Cardiac muscle cell (in vitro differentiated cells and primary cell): ENCODE results near the gene ZFYVE1. TPM values are rescaled to one million over a fixed set of nuclear protein-coding genes. Genes with fewer than 3 reads are reported as not detected.
"Not testable (repeated sequence)": the region's sequence is repeated elsewhere in the genome, so short reads cannot be mapped to it uniquely, and the experiment has no call there.

Source experiments
- DNase-seq, 2 donors: peaks; one replicate each; pipeline versions ENCODE4 v3.0.0 to v3.0.0-alpha.2; 2010 to 2017; ENCODE audit warnings: low read depth in 1 of 2, low spot score in 1 of 2
- H3K27ac ChIP-seq: fragments of 200-600 bp; sonication (generic); 2 replicates; pipeline ENCODE4 v1.5.1; 2016
- H3K27me3 ChIP-seq: fragments of 200-600 bp; sonication (generic); 2 replicates; pipeline ENCODE4 v1.6.0; 2016; ENCODE audit warnings: control low read depth
- H3K36me3 ChIP-seq: fragments of 200-600 bp; sonication (generic); 2 replicates; pipeline ENCODE4 v1.5.1; 2016; ENCODE audit warnings: control low read depth
- H3K4me1 ChIP-seq: fragments of 200-600 bp; sonication (generic); 2 replicates; pipeline ENCODE4 v1.8.1; 2017; ENCODE audit warnings: low read depth, mild to moderate bottlenecking, mixed run types
- H3K4me3 ChIP-seq: fragments of 200-600 bp; sonication (generic); 2 replicates; pipeline ENCODE4 v1.5.1; 2016; ENCODE audit warnings: mild to moderate bottlenecking
- H3K9me3 ChIP-seq: fragments of 200-600 bp; sonication (generic); 2 replicates; pipeline ENCODE4 v1.5.1; 2017; ENCODE audit warnings: low read depth, mild to moderate bottlenecking, control low read depth
- polyA plus RNA-seq: library from polyadenylated mRNA; unstranded; fragments of >200 nt; fragmentation: Nextera tagmentation; extraction: Ambion mirVana; gene quantifications from 2 replicates; pipeline ENCODE4 v1.2.1, GENCODE V29; 2016
- total RNA-seq: library from RNA; depleted of rRNA; stranded (reverse); fragments of >200 nt; gene quantifications from 2 replicates; pipeline ENCODE4 v1.2.3, GENCODE V29; 2016
- TF ChIP-seq, protein P1 (sequence below): IDR thresholded peaks from 2 replicates; pipeline ENCODE4 v1.5.1; 2012; ENCODE audit warnings: low read depth, mild to moderate bottlenecking, low read length

ZFYVE1 gene
- total and polyA plus RNA-seq, 2 experiments from 2014 or later: 16.6 to 18.5 TPM

DNA sequence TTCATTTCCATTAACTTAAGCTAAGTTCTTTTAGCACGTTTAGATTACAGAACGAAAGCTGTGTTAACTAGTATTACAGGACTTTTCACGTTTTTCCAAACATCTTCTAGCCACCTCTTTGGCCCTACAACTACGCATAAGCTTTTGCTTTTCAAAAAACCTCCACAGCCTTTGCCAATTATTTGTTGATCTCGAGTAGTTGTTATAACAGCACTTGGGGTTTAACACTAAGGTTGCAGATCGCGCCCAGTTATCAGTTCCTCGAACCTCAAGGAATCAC, 31.0 kb upstream of the ZFYVE1 start:
- H3K36me3 ChIP-seq: no peaks in the 10 kb centered on the region
- H3K4me3 ChIP-seq: peak overlapping the region; percentile 81
- H3K9me3 ChIP-seq: no peaks in the 10 kb centered on the region
- H3K27ac ChIP-seq: peak overlapping the region; percentile 98
- peaks cover 5% of the 10 kb centered on the region for H3K4me1 ChIP-seq
- TF ChIP-seq, protein P1, sequence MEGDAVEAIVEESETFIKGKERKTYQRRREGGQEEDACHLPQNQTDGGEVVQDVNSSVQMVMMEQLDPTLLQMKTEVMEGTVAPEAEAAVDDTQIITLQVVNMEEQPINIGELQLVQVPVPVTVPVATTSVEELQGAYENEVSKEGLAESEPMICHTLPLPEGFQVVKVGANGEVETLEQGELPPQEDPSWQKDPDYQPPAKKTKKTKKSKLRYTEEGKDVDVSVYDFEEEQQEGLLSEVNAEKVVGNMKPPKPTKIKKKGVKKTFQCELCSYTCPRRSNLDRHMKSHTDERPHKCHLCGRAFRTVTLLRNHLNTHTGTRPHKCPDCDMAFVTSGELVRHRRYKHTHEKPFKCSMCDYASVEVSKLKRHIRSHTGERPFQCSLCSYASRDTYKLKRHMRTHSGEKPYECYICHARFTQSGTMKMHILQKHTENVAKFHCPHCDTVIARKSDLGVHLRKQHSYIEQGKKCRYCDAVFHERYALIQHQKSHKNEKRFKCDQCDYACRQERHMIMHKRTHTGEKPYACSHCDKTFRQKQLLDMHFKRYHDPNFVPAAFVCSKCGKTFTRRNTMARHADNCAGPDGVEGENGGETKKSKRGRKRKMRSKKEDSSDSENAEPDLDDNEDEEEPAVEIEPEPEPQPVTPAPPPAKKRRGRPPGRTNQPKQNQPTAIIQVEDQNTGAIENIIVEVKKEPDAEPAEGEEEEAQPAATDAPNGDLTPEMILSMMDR: no peak
- DNase-seq: no peak
- no peaks in the 10 kb centered on the region for H3K27me3 ChIP-seq

DNA sequence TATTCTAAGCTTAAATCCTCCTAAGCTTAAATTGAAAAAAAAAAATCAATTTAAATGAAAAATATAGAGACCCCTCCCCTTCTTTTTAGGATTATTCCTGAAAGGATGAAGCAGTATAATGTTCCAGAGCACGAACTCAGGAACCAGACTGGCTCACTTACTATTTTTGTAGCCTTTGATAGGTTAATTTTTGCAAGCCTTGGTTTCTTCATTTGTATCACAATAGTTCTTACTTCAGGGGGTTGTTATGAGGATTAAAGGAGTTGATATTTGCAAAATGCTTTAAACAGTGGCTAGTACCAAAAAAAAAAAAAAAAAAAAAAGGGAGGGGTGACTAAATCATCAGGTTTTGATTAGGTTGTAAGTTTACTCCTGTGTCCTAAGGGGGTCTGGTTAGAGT, 28.3 kb upstream of the ZFYVE1 start:
- Histone ChIP-seq H3K36me3 (no peaks in the 10 kb centered on the region), H3K27me3 (no peaks in the 10 kb centered on the region), H3K4me3 (no peak overlapping the region), H3K4me1 (peaks cover 5% of the 10 kb centered on the region), H3K9me3 (no peaks in the 10 kb centered on the region), H3K27ac (no peak overlapping the region)
- no peak for DNase-seq
- TF ChIP-seq, protein P1: no peak

DNA sequence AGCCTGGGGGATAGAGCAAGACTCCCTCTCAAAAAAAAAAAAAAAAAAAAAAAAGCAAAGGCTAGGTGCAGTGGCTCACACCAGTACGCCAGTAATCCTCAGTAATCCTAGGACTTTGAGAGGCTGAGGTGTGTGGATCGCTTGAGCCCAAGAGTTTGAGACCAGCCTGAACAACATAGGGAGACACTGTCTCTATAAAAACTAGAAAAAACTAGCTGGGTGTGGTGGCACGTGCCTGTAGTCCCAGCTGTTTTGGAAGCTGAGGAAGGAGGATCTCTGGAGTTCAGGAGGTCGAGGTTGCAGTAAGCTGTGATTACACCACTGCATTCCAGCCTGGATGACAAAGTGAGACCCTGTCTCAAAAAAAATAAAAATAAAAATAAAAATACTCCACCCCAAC, 22.5 kb upstream of the ZFYVE1 start:
- H3K27ac ChIP-seq: no peak overlapping the region
- no peaks in the 10 kb centered on the region for H3K9me3 ChIP-seq
- H3K4me1 ChIP-seq: no peaks in the 10 kb centered on the region
- no peaks in the 10 kb centered on the region for H3K27me3 ChIP-seq
- no peaks in the 10 kb centered on the region for H3K36me3 ChIP-seq
- TF ChIP-seq, protein P1: no peak
- no peak for DNase-seq
- H3K4me3 ChIP-seq: no peak overlapping the region

DNA sequence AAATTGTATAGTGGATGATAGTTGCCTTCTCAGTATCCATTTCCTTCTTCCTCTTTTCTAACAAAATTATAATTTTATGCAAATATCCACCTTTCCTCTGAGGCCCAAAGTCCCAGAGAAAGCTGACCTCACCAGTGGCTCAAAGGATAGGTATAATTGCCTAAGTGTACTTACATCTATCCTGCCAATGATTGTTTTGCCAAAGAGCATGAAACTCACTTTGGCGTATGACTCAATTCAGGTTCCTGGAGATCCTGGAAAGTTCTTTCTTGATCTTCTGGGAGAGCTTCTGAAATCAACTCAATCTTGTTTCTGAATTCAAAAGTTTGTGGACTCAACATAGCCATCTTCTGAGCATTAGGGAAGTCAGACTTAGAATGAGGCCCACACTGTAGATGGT, 20.9 kb upstream of the ZFYVE1 start:
- no peak for DNase-seq
- no peaks in the 10 kb centered on the region for H3K36me3 ChIP-seq
- H3K9me3 ChIP-seq: no peaks in the 10 kb centered on the region
- no peaks in the 10 kb centered on the region for H3K27me3 ChIP-seq
- H3K4me1 ChIP-seq: no peaks in the 10 kb centered on the region
- TF ChIP-seq, protein P1: no peak
- no peak overlapping the region for H3K4me3 ChIP-seq
- H3K27ac ChIP-seq: no peak overlapping the region

DNA sequence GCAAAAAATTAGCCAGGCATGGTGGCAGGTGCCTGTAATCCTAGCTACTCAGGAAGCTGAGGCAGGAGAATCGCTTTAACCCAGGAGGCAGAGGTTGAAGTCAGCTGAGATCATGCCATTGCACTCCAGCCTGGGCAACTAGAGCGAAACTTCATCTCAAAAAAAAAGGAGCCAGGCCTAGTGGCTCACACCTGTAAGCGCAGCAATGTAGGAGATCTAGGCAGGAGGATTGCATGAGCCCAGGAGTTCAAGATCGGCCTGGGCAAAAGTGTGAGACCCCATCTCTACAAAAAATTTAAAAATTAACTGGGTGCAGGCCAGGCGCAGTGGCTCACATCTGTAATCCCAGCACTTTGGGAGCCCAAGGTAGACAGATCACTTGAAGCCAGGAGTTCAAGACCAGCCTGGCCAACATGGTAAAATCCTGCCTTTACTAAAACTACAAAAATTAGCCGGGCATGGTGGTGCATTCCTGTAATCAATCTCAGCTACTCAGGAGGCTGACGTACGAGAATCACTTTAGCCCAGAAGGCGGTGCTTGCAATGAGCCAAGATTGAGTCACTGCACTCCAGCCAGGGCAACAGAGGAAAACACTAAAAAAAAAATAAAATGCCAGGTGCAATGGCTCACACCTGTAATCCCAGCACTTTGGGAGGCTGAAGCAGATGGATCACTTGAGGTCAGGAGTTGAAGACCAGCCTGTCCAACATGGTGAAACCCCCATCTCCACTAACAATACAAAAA, 10.0 kb upstream of the ZFYVE1 start:
- DNase-seq, H3K4me1 ChIP-seq, H3K9me3 ChIP-seq, H3K36me3 ChIP-seq, H3K27ac ChIP-seq, H3K4me3 ChIP-seq, H3K27me3 ChIP-seq: not testable (repeated sequence)

DNA sequence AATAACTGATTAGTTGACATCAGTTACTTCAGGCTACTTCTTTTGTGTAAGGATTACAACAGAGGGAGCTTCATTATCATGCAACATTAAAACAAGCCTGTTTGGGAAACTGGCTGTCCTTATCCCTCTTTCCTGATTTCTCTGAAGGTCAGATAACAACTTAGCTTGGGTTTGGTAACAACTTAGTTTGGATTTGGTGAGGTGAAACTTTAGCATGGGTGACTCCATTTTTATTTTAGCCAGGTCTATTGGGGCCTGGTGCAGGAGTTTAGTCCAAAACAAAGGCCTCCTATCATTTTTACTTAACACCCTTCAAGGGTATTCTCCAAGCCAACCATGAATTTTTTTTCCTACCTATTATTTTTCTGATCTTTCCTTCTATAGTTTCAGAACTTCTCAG, 1.1 kb upstream of the ZFYVE1 start:
- H3K4me1 ChIP-seq: peaks cover 8% of the 10 kb centered on the region
- H3K9me3 ChIP-seq: no peaks in the 10 kb centered on the region
- H3K27ac ChIP-seq: no peak overlapping the region
- no peak overlapping the region for H3K4me3 ChIP-seq
- peaks cover 12% of the 10 kb centered on the region for H3K36me3 ChIP-seq
- no peaks in the 10 kb centered on the region for H3K27me3 ChIP-seq
- TF ChIP-seq, protein P1: no peak
- no peak for DNase-seq
